Keratinocyte (primary cell): ENCODE data around the gene CCDC97. TPM values are rescaled to one million over a fixed set of nuclear protein-coding genes. Genes with fewer than 3 reads are reported as not detected.

ENCODE experiments used
- DNase-seq: peaks from one replicate; pipeline ENCODE4 v3.0.0-alpha.2; 2011; ENCODE audit warnings: low read depth, missing footprints, low spot score
- FAIRE-seq: peaks from 2 replicates; lab custom pipeline; 2011; peaks lifted over from hg19 to GRCh38; lab: Jason Lieb, UNC
- H2AFZ ChIP-seq: 2 replicates; pipeline ENCODE4 v1.6.0; 2012; ENCODE audit warnings: low read length, control low read depth, inconsistent platforms; ENCODE audit not compliant: control insufficient read depth
- H3K27ac ChIP-seq: 2 replicates; pipeline ENCODE4 v1.5.1; 2011; ENCODE audit warnings: low read length; ENCODE audit not compliant: control insufficient read depth, insufficient read depth
- H3K27me3 ChIP-seq: 3 replicates; pipeline ENCODE4 v1.6.0; 2011; ENCODE audit warnings: low read length; ENCODE audit not compliant: control insufficient read depth, insufficient read depth; ENCODE audit errors: extremely low read depth
- H3K36me3 ChIP-seq, 2 experiments: 2 replicates in 1 of 2; 3 replicates in 1 of 2; pipeline ENCODE4 v1.5.1; 2011; ENCODE audit warnings: low read length in 2 of 2, mild to moderate bottlenecking in 1 of 2; ENCODE audit not compliant: control insufficient read depth in 2 of 2, insufficient read depth in 2 of 2; ENCODE audit errors: extremely low read depth in 1 of 2
- H3K4me1 ChIP-seq: 3 replicates; pipeline ENCODE4 v1.5.1; 2011; ENCODE audit warnings: low read length; ENCODE audit not compliant: control insufficient read depth, insufficient read depth; ENCODE audit errors: extremely low read depth
- H3K4me2 ChIP-seq: 3 replicates; pipeline ENCODE4 v1.6.0; 2011; ENCODE audit warnings: low read depth, low read length; ENCODE audit not compliant: control insufficient read depth, insufficient read depth; ENCODE audit errors: extremely low read depth
- H3K4me3 ChIP-seq, 3 experiments: fragments of 200-600 bp in 1 of 3; sonication (generic) in 1 of 3; 2 replicates in 2 of 3; 3 replicates in 1 of 3; pipeline ENCODE4 v1.5.1; 2011 to 2016; ENCODE audit warnings: low read length in 3 of 3, mild to moderate bottlenecking in 3 of 3, control low read depth in 2 of 3, inconsistent platforms in 1 of 3, low read depth in 1 of 3, mixed read lengths in 1 of 3, mixed run types in 1 of 3, moderate library complexity in 1 of 3; ENCODE audit not compliant: control insufficient read depth in 2 of 3, insufficient read depth in 2 of 3; ENCODE audit errors: extremely low read depth in 1 of 3
- H3K79me2 ChIP-seq: 2 replicates; pipeline ENCODE4 v1.6.0; 2012; ENCODE audit warnings: low read length; ENCODE audit not compliant: control insufficient read depth, insufficient read depth
- H3K9ac ChIP-seq: 3 replicates; pipeline ENCODE4 v1.6.0; 2011; ENCODE audit warnings: low read length; ENCODE audit not compliant: control insufficient read depth, insufficient read depth; ENCODE audit errors: extremely low read depth
- H3K9me1 ChIP-seq: 3 replicates; pipeline ENCODE4 v1.6.0; 2011; ENCODE audit warnings: low read length; ENCODE audit not compliant: control insufficient read depth, insufficient read depth; ENCODE audit errors: extremely low read depth
- H3K9me3 ChIP-seq: 2 replicates; pipeline ENCODE4 v1.5.1; 2012; ENCODE audit warnings: low read depth, low read length; ENCODE audit not compliant: control insufficient read depth
- H4K20me1 ChIP-seq: 3 replicates; pipeline ENCODE4 v1.6.0; 2011; ENCODE audit warnings: low read length; ENCODE audit not compliant: control insufficient read depth, insufficient read depth; ENCODE audit errors: extremely low read depth
- EZH2 ChIP-seq: IDR thresholded peaks from one replicate; pipeline ENCODE4 v1.6.1; 2012; ENCODE audit warnings: inconsistent platforms, mild to moderate bottlenecking, low read length, moderate library complexity
- dilution Hi-C: fragments of 300-500 bp; cut with MboI; formaldehyde crosslinking; loops from one replicate; pipeline ENCODE4 v1.7.0; 2020; ENCODE audit warnings: low sequenced_read_pairs; ENCODE audit not compliant: extremely low pct_ligation_motif_present
- polyA plus RNA-seq, 5 experiments: library from polyadenylated mRNA; depleted of rRNA in 3 of 5; stranded (reverse) in 3 of 5; stranded (forward) in 1 of 5; unstranded in 1 of 5; fragments of >200 nt; gene quantifications; 1 replicate in 1 of 5; 2 replicates in 3 of 5; 3 replicates in 1 of 5; pipeline versions ENCODE4 v1.2.1 to v1.2.3, GENCODE V29; 2011 to 2012; ENCODE audit warnings: missing spikeins in 2 of 5, low read depth in 1 of 5, low replicate concordance in 1 of 5
- TF ChIP-seq, protein P1 (sequence below), 3 experiments: IDR thresholded peaks in 1 of 3; conservative IDR thresholded peaks in 1 of 3; optimal IDR thresholded peaks in 1 of 3; 2 replicates in 2 of 3; 3 replicates in 1 of 3; pipeline versions ENCODE3 to v1.5.1; 2011; ENCODE audit warnings: low read length in 3 of 3, mild to moderate bottlenecking in 3 of 3, moderate library complexity in 2 of 3, control low read depth in 1 of 3, inconsistent platforms in 1 of 3; ENCODE audit not compliant: insufficient read depth in 2 of 3; ENCODE audit errors: extremely low read depth in 1 of 3

CCDC97 gene
- polyA plus RNA-seq, 1 donor (not counting 4 experiments of a cell fraction or from before 2014, with no cell fraction given), result 6.8 TPM

DNA sequence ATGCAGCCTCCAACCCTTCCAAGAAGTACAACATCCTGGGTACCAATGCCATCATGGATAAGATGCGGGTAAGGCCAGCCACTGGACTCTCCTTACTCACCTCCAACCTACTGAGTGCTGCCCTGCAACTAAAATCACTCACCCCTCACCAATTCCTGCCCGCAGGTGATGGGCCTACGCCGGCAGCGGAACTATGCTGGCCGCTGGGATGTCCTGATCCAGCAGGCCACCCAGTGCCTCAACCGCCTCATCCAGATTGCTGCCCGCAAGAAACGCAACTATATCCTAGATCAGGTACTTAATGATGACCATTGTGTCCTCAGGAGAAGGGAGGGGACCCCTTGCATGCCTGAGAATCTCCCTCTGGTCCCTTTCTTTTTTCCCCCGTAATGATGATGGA, 15.6 kb upstream of the CCDC97 start:
- Histone ChIP-seq H3K27ac (no peak overlapping the region), H3K4me3 (no peak overlapping the region), H3K4me1 (peaks cover 11% of the 10 kb centered on the region), H3K36me3 (peaks cover 63 to 73% of the 10 kb centered on the region in 2 experiments), H3K9me3 (no peaks in the 10 kb centered on the region), H3K79me2 (peaks cover 2% of the 10 kb centered on the region), H3K27me3 (no peaks in the 10 kb centered on the region), H3K9ac (no peak overlapping the region), H2AFZ (no peak overlapping the region), H3K9me1 (no peaks in the 10 kb centered on the region), H3K4me2 (no peak overlapping the region), H4K20me1 (peaks cover 13% of the 10 kb centered on the region)
- dilution Hi-C loops, result no loop called here
- FAIRE-seq (no peak), DNase-seq (no peak)
- TF ChIP-seq, protein P1, sequence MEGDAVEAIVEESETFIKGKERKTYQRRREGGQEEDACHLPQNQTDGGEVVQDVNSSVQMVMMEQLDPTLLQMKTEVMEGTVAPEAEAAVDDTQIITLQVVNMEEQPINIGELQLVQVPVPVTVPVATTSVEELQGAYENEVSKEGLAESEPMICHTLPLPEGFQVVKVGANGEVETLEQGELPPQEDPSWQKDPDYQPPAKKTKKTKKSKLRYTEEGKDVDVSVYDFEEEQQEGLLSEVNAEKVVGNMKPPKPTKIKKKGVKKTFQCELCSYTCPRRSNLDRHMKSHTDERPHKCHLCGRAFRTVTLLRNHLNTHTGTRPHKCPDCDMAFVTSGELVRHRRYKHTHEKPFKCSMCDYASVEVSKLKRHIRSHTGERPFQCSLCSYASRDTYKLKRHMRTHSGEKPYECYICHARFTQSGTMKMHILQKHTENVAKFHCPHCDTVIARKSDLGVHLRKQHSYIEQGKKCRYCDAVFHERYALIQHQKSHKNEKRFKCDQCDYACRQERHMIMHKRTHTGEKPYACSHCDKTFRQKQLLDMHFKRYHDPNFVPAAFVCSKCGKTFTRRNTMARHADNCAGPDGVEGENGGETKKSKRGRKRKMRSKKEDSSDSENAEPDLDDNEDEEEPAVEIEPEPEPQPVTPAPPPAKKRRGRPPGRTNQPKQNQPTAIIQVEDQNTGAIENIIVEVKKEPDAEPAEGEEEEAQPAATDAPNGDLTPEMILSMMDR (optimal IDR thresholded peaks at IDR 0.05 in 1 of 3, IDR thresholded peaks at IDR 0.05 in 1 of 3, conservative IDR thresholded peaks at IDR 0.05 in 1 of 3; ENCODE audit: extremely low read depth in 1 of 3, insufficient read depth in 2 of 3, low read length in 3 of 3), result no peak
- TF ChIP-seq EZH2, result no peak

DNA sequence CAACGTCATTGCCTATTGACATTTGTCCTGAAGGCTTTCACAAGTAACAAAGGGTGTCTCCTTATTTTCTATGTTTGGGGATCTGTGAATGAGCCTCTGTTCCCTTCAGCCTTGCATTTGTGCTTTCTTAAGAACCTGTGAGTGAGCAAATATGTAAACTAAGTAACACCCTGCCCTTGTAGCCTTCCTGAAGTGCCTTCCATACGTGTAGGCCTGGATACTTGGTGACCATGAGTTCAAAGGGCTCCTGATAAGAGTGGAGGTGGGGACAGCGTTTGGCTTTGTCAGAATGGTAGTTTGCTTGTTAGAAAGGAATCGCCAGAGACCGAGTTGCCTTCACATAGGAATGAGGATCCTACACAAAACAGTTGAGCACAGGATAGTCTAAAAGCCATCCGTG, 14.5 kb upstream of the CCDC97 start:
- Histone ChIP-seq H4K20me1 (peaks cover 13% of the 10 kb centered on the region), H3K9ac (no peak overlapping the region), H3K9me3 (no peaks in the 10 kb centered on the region), H3K27ac (no peak overlapping the region), H3K4me2 (no peak overlapping the region), H3K36me3 (peaks cover 67 to 78% of the 10 kb centered on the region in 2 experiments), H3K27me3 (no peaks in the 10 kb centered on the region), H3K4me3 (no peak overlapping the region), H3K4me1 (peaks cover 11% of the 10 kb centered on the region), H2AFZ (no peak overlapping the region), H3K79me2 (peaks cover 2% of the 10 kb centered on the region), H3K9me1 (no peaks in the 10 kb centered on the region)
- TF ChIP-seq, protein P1 (optimal IDR thresholded peaks at IDR 0.05 in 1 of 3, IDR thresholded peaks at IDR 0.05 in 1 of 3, conservative IDR thresholded peaks at IDR 0.05 in 1 of 3; ENCODE audit: extremely low read depth in 1 of 3, insufficient read depth in 2 of 3, low read length in 3 of 3), result no peak
- TF ChIP-seq EZH2, result no peak
- FAIRE-seq, result no peak
- no peak for DNase-seq
- dilution Hi-C loops, result no loop called here
